Body of pancreas (tissue), 4 donors: ENCODE measurements around the gene SORT1. TPM values are rescaled to one million over a fixed set of nuclear protein-coding genes. Genes with fewer than 3 reads are reported as not detected.
A peak's percentile ranks its signal among the peaks of the same experiment; 100 is the strongest.

Source experiments
- ATAC-seq: fragments of 150-250 bp; one replicate; pipeline ENCODE4 v1.9.1; 2016
- DNase-seq, 4 donors: peaks; one replicate each; pipeline ENCODE4 v3.0.0-alpha.2; 2019
- H3K27ac ChIP-seq, 4 donors: fragments of 200-600 bp; sonication (generic); 1 replicate in 3 of 4; 2 replicates in 1 of 4; pipeline versions ENCODE4 v1.5.1 to v1.6.1; 2016 to 2019; ENCODE audit warnings: mild to moderate bottlenecking in 1 of 4, mixed read lengths in 1 of 4, moderate library complexity in 1 of 4
- H3K27me3 ChIP-seq, 2 donors: fragments of 200-600 bp; sonication (generic); one replicate each; pipeline ENCODE4 v1.6.0; 2016; ENCODE audit warnings: mild to moderate bottlenecking in 1 of 2
- H3K36me3 ChIP-seq, 2 donors: fragments of 200-600 bp; sonication (generic); replicated peaks in 1 of 2; 2 replicates each; pipeline ENCODE4 v1.5.1; 2016; ENCODE audit warnings: low read depth in 2 of 2; ENCODE audit not compliant: insufficient read depth in 1 of 2
- H3K4me1 ChIP-seq: fragments of 200-600 bp; sonication (generic); one replicate; pipeline ENCODE4 v1.6.0; 2016
- H3K4me3 ChIP-seq, 2 donors: fragments of 200-600 bp; sonication (generic); 1 replicate in 1 of 2; 2 replicates in 1 of 2; pipeline ENCODE4 v1.5.1; 2016 to 2019
- H3K9me3 ChIP-seq, 3 donors: fragments of 200-600 bp; sonication (generic); 1 replicate in 2 of 3; 2 replicates in 1 of 3; pipeline ENCODE4 v1.5.1; 2016
- CTCF ChIP-seq, 7 experiments: fragments of 450-650 bp in 4 of 7; fragments of 200-600 bp in 3 of 7; sonication (generic) in 3 of 7; IDR thresholded peaks; one replicate each; pipeline ENCODE4 v1.5.1; 2016 to 2019; ENCODE audit warnings: antibody characterized with exemption in 7 of 7
- POLR2A ChIP-seq, 3 donors: fragments of 450-650 bp; IDR thresholded peaks; one replicate each; pipeline ENCODE4 v1.6.1; 2016; ENCODE audit warnings: antibody characterized with exemption in 3 of 3, mild to moderate bottlenecking in 2 of 3
- WGBS, 2 donors: methylation state at CpG; one replicate each; pipeline ENCODE4 v1.1.5; 2017; 5-methylcytosine and 5-hydroxymethylcytosine counted together
- intact Hi-C: fragments of 100-400 bp; cut with DNase I; formaldehyde crosslinking; loops from one replicate; pipeline ENCODE4 v1.15.1; 2023
- total RNA-seq, 2 donors: library from RNA; depleted of rRNA; stranded (reverse); fragments of >200 nt; gene quantifications; one replicate each; pipeline ENCODE4 v1.1.0, GENCODE V29; 2016

Gene SORT1
- total RNA-seq, 2 donors from 2014 or later, result 23.6 to 24.7 TPM

- H3K4me1 ChIP-seq, result peaks cover 7% of the 10 kb centered on the region
- no peaks in the 10 kb centered on the region for H3K9me3 ChIP-seq
- H3K27ac ChIP-seq, result no peak overlapping the region
- no peak for ATAC-seq
- intact Hi-C loops, result loop anchor here (10.0 kb wide), 1 partner anchor 435 kb away; no protein-coding TSS in a partner anchor
- no peaks in the 10 kb centered on the region for H3K36me3 ChIP-seq
- H3K4me3 ChIP-seq, result no peak overlapping the region
- TF ChIP-seq POLR2A (IDR thresholded peaks at IDR 0.05) (no peak), CTCF (IDR thresholded peaks at IDR 0.05) (no peak)
- 88% methylated on average over 13 to 30 of the region's 33 CpGs for WGBS, 2 donors
- DNase-seq, result peak in 1 of 4 donors; percentile 10
- H3K27me3 ChIP-seq, result no peaks in the 10 kb centered on the region
Measured at GRCh38 chr1:109269212-109269980, 128.3 kb downstream of the SORT1 start.

GRCh38 chr1:109268431-109269211, 129.1 kb downstream of the SORT1 start:
- DNase-seq (no peak), ATAC-seq (no peak)
- WGBS, 2 donors, result 83 to 92% methylated on average over 2 to 20 of the region's 29 CpGs

GRCh38 chr1:109267743-109268300, 129.9 kb downstream of the SORT1 start:
- intact Hi-C loops, result loop anchor here (10.0 kb wide), 1 partner anchor 433 kb away; no protein-coding TSS in a partner anchor
- Histone ChIP-seq H3K27ac (no peak overlapping the region), H3K4me3 (no peak overlapping the region), H3K36me3 (no peaks in the 10 kb centered on the region), H3K9me3 (no peaks in the 10 kb centered on the region), H3K27me3 (no peaks in the 10 kb centered on the region), H3K4me1 (no peaks in the 10 kb centered on the region)
- TF ChIP-seq POLR2A (IDR thresholded peaks at IDR 0.05) (no peak), CTCF (IDR thresholded peaks at IDR 0.05) (no peak)
- 90 to 96% methylated on average over 11 to 15 of the region's 17 CpGs for WGBS, 2 donors
- no peak for DNase-seq
- no peak for ATAC-seq

More at GRCh38 chr1:109268431-109269211, 129.1 kb downstream of the SORT1 start:
- Histone ChIP-seq H3K27ac (no peak overlapping the region), H3K4me3 (no peak overlapping the region), H3K36me3 (no peaks in the 10 kb centered on the region), H3K4me1 (no peaks in the 10 kb centered on the region), H3K27me3 (no peaks in the 10 kb centered on the region), H3K9me3 (no peaks in the 10 kb centered on the region)
- TF ChIP-seq POLR2A (IDR thresholded peaks at IDR 0.05) (no peak), CTCF (IDR thresholded peaks at IDR 0.05) (no peak)
- intact Hi-C loops, result loop anchor here (10.0 kb wide), 1 partner anchor 434 kb away; no protein-coding TSS in a partner anchor

GRCh38 chr1:109266965-109267364, 130.8 kb downstream of the SORT1 start:
- no peaks in the 10 kb centered on the region for H3K4me1 ChIP-seq
- H3K27me3 ChIP-seq, result no peaks in the 10 kb centered on the region
- no peak for DNase-seq
- no peaks in the 10 kb centered on the region for H3K9me3 ChIP-seq
- intact Hi-C loops, result loop anchor here (10.0 kb wide), 1 partner anchor 432 kb away; no protein-coding TSS in a partner anchor
- 84 to 87% methylated on average over 11 of the region's 11 CpGs for WGBS, 2 donors
- ATAC-seq, result no peak
- H3K4me3 ChIP-seq, result no peak overlapping the region
- TF ChIP-seq CTCF (IDR thresholded peaks at IDR 0.05), result no peak
- no peak for TF ChIP-seq POLR2A (IDR thresholded peaks at IDR 0.05)
- H3K36me3 ChIP-seq, result no peaks in the 10 kb centered on the region
- no peak overlapping the region for H3K27ac ChIP-seq
